Epidermal melanocyte (primary cell): Measurements from ENCODE around the gene GCHFR.
A peak's percentile ranks its signal among the peaks of the same experiment; 100 is the strongest.

Source experiments
- DNase-seq: peaks from one replicate; pipeline ENCODE4 v3.0.0; 2011; ENCODE audit warnings: low spot score; ENCODE audit not compliant: insufficient read length

GCHFR gene

GRCh38 chr15:40763801-40764628 lies at the start of gene GCHFR:
TSS of gene GCHFR (plus strand) at chr15:40764068. CDS start at chr15:40764181, 113 bp downstream.
- DNase-seq: peak; percentile 68

- no peak for DNase-seq
Measured at GRCh38 chr15:40714144-40714543, 49.7 kb upstream of the GCHFR start.

GRCh38 chr15:40716165-40716564 lies 47.7 kb upstream of the GCHFR start:
- DNase-seq: no peak

GRCh38 chr15:40721701-40722100 lies 42.2 kb upstream of the GCHFR start:
- no peak for DNase-seq

- DNase-seq: no peak
Measured at GRCh38 chr15:40722354-40722753, 41.5 kb upstream of the GCHFR start.

GRCh38 chr15:40722934-40723333 lies 40.9 kb upstream of the GCHFR start:
- no peak for DNase-seq

GRCh38 chr15:40723919-40724318 lies 39.9 kb upstream of the GCHFR start:
- DNase-seq: no peak

- DNase-seq: no peak
Measured at GRCh38 chr15:40731034-40731433, 32.8 kb upstream of the GCHFR start.

- DNase-seq: no peak
Measured at GRCh38 chr15:40736575-40736974, 27.3 kb upstream of the GCHFR start.

GRCh38 chr15:40737048-40737447 lies 26.8 kb upstream of the GCHFR start:
- no peak for DNase-seq

- no peak for DNase-seq
Measured at GRCh38 chr15:40739047-40739446, 24.8 kb upstream of the GCHFR start.

- DNase-seq: no peak
Measured at GRCh38 chr15:40739854-40740253, 24.0 kb upstream of the GCHFR start.

GRCh38 chr15:40743485-40743901 lies 20.4 kb upstream of the GCHFR start:
- DNase-seq: no peak

GRCh38 chr15:40743921-40744814 lies 19.7 kb upstream of the GCHFR start:
- DNase-seq: no peak

- no peak for DNase-seq
Measured at GRCh38 chr15:40744815-40745152, 19.1 kb upstream of the GCHFR start.

- no peak for DNase-seq
Measured at GRCh38 chr15:40746916-40747418, 16.9 kb upstream of the GCHFR start.

GRCh38 chr15:40747685-40748631 lies 15.9 kb upstream of the GCHFR start:
- DNase-seq: no peak

- DNase-seq: no peak
Measured at GRCh38 chr15:40749151-40749630, 14.7 kb upstream of the GCHFR start.

GRCh38 chr15:40750885-40751284 lies 13.0 kb upstream of the GCHFR start:
- no peak for DNase-seq

- DNase-seq: no peak
Measured at GRCh38 chr15:40751745-40752144, 12.1 kb upstream of the GCHFR start.

- DNase-seq: no peak
Measured at GRCh38 chr15:40754574-40754882, 9.3 kb upstream of the GCHFR start.
